ENCODE results near the gene C21orf91. TPM values are rescaled to one million over a fixed set of nuclear protein-coding genes. Genes with fewer than 3 reads are reported as not detected.

C21orf91 gene
- total RNA-seq, 1 donor from 2014 or later = 5.6 TPM

DNA sequence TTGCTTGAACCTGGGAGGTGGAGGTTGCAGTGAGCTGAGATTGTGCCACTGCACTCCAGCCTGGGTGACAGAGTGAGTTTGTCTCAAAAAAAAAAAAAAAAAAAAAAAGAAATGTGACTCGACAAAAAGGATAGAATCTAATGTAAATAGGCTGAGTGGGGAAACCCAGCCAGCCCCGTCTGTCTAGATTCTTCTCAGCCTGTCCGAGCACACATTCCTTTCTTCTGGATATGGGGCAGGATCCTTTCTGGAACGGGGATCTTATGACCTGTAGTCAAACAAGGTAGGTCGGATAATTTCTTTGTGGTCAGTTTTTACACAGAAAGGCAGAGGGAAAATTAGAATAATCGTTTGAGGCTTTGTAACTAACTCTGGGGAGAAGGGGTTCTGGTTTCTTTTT lies 74.1 kb downstream of the C21orf91 start:
- no peak overlapping the region for H3K4me3 ChIP-seq (ENCODE audit: low read depth, low read length)
- no peak for DNase-seq (ENCODE audit: low read depth)
- TF ChIP-seq, protein P1, sequence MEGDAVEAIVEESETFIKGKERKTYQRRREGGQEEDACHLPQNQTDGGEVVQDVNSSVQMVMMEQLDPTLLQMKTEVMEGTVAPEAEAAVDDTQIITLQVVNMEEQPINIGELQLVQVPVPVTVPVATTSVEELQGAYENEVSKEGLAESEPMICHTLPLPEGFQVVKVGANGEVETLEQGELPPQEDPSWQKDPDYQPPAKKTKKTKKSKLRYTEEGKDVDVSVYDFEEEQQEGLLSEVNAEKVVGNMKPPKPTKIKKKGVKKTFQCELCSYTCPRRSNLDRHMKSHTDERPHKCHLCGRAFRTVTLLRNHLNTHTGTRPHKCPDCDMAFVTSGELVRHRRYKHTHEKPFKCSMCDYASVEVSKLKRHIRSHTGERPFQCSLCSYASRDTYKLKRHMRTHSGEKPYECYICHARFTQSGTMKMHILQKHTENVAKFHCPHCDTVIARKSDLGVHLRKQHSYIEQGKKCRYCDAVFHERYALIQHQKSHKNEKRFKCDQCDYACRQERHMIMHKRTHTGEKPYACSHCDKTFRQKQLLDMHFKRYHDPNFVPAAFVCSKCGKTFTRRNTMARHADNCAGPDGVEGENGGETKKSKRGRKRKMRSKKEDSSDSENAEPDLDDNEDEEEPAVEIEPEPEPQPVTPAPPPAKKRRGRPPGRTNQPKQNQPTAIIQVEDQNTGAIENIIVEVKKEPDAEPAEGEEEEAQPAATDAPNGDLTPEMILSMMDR (IDR thresholded peaks at IDR 0.05; ENCODE audit: insufficient read depth, low read length, poor library complexity, severe bottlenecking) = no peak

DNA sequence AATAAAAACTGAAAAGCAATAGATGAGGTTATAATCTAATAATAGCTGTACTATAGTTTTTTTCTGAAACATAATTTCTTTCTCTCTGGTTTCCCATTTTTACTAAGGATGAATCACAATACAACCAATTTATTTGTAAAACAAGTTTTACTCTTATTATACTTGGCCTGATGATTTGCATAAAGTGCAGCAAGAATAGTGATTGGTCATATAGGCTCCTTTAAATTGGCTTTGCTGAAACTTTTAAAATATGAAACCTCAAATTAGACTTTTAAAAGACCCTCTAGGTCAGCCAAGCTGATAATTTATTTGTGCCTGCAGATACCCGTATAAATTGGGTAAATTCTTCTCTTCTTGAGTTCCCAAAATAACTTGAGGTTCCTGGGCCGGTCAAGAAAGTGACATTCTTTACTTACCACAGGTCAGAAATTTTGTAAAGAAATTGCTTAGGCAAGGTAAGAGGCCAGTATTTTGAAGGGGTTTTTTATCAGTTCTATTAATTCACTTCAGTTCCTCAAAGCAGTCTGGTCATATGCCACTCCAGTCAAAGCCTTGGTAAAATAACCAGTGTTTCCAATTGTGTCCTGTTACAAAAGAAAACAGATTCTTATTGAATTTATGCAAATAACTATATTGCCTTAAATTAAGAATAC lies 76.1 kb downstream of the C21orf91 start:
- Histone ChIP-seq H3K4me3 (ENCODE audit: low read depth, low read length) (no peak overlapping the region), H3K36me3 (ENCODE audit: control insufficient read depth, insufficient read depth, low read length) (no peaks in the 10 kb centered on the region), H3K27me3 (ENCODE audit: control insufficient read depth, insufficient read depth, low read length) (no peaks in the 10 kb centered on the region)
- TF ChIP-seq, protein P1 (IDR thresholded peaks at IDR 0.05; ENCODE audit: insufficient read depth, low read length, poor library complexity, severe bottlenecking) = no peak
- no peak for DNase-seq (ENCODE audit: low read depth)

More for the DNA sequence above, 74.1 kb downstream of the C21orf91 start:
- Histone ChIP-seq H3K36me3 (ENCODE audit: control insufficient read depth, insufficient read depth, low read length) (no peaks in the 10 kb centered on the region), H3K27me3 (ENCODE audit: control insufficient read depth, insufficient read depth, low read length) (no peaks in the 10 kb centered on the region)

DNA sequence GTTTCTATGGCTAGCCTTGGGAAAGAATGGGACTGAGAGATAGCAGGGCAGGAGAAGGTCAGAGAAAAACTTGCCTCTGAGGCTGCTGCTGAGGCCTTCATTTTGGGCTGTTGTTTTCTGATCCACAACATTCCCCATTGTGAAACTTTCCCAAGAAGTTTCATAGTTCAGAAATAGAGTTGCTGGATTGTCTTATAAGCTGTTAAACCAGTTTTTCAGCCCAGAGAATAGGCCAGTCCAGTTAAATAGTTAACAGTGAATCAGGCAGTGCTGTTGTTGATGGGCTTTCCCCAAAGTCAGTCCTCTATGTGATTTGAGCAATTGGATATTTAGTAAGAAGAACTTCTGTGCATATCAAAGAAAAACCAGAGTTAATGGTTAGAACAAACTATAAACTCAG lies 77.0 kb downstream of the C21orf91 start:
- no peak for DNase-seq (ENCODE audit: low read depth)
- H3K4me3 ChIP-seq (ENCODE audit: low read depth, low read length) = no peak overlapping the region
- H3K36me3 ChIP-seq (ENCODE audit: control insufficient read depth, insufficient read depth, low read length) = no peaks in the 10 kb centered on the region
- TF ChIP-seq, protein P1 (IDR thresholded peaks at IDR 0.05; ENCODE audit: insufficient read depth, low read length, poor library complexity, severe bottlenecking) = no peak
- no peaks in the 10 kb centered on the region for H3K27me3 ChIP-seq (ENCODE audit: control insufficient read depth, insufficient read depth, low read length)

Other genes with a start within 250 kb of the C21orf91 start
- 56.2 and 82.8 TPM in 2 replicates for gene BTG3, start 206.5 kb downstream of the C21orf91 start, total RNA-seq

Measured in kidney epithelial cell (primary cell).